HG03520 (cell line): ENCODE data around the gene VAV2.
"Not testable (repeated sequence)": the region's sequence is repeated elsewhere in the genome, so short reads cannot be mapped to it uniquely, and the experiment has no call there.

ENCODE experiments used
- ATAC-seq: cut with Tn5 transposase; IDR thresholded peaks from one replicate; pipeline ENCODE4 v1.9.1; 2021; ENCODE audit warnings: mild to moderate bottlenecking, moderate library complexity; ENCODE audit not compliant: unreplicated experiment

VAV2 gene

DNA sequence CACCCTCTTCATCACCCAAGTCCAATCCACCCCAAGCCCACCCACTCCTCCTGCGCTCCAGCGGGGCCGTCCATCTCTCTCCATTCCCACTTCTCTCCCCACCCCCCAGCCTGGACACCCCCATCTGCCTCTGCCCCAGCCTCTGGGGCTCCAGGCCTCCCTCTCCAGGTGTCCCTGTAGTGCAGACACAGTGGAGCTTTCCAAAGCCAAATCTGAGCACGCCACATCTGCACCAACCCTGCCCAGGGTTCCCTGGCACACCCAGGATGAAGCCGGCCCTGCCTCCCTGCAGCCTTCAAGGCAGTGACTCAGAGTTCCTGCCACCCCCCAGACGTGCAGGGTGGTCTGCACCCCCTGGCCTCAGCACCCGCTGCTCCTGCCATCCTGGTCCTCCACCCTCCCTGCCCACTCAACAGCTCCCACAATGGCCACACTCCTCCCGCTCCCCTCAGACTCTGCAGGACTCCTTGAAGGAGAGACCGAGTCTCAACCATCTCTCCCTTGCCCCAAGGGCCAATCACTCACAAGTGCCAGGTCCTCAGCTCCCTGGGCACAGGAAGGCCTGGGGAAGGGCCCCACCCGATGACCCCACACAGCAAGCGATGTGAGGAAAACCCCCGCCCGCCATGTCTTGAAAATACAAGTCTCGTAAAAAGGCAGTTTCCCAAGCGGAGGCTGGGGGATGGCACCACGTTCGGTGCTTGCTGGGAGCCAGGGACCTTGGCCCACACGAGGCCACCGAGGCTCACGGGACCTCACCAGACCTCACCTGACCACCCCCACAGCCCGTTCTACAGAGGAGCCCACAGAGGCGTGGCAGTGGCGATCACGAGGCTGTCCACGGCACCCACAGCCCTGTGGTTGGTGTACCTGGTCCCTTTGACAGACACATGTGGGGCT lies 22.2 kb downstream of the VAV2 start:
- ATAC-seq = no peak

DNA sequence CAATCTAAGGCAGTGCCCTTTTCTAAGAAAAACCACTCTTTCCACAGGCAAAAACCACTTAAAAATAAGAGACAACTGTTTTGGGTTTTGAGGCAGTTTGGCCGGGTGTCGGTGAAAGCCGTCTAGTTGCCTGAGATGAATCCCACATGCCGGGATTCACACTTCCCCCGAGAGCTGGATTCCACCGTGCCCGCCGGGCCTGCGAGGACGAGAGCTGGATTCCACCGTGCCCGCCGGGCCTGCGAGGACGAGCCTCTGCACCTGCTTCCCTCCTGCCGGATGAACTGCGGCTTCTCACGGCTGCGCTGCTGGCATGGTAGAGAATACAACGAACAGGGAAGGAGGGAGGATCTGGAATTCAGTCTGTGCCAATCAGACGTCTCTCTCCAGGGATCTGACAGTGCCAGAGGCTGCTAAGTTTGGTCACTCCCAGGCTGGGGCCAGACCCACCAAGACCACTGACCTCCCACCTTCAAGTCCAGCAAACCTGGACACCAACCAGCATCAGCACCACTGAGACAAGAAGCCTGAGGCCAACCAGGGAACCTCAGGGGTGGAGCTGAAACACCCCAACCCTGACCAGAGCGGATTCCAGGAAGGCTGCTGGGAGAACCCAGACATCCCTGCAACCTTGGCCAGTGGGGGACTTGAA lies 23.0 kb downstream of the VAV2 start:
- ATAC-seq = no peak

DNA sequence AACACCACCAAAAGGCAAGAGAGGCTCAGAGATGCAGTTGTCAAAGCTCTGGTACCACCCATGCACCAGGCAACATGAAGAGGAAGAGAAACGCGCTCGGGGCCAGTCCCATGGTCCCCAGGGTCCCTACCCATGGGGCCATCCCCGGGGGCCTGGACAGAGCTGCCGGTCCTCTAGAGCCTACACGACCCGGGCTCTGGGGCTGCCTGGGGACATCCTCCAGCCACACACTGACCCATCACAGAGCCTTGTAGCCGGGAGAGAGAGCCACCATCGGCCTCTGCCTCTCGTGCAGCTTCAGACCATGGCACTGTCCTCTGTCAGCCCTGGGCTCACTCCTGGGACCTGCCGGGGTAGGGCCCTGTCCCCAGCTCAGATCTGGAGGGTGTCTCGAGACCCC lies 23.7 kb downstream of the VAV2 start:
- no peak for ATAC-seq

DNA sequence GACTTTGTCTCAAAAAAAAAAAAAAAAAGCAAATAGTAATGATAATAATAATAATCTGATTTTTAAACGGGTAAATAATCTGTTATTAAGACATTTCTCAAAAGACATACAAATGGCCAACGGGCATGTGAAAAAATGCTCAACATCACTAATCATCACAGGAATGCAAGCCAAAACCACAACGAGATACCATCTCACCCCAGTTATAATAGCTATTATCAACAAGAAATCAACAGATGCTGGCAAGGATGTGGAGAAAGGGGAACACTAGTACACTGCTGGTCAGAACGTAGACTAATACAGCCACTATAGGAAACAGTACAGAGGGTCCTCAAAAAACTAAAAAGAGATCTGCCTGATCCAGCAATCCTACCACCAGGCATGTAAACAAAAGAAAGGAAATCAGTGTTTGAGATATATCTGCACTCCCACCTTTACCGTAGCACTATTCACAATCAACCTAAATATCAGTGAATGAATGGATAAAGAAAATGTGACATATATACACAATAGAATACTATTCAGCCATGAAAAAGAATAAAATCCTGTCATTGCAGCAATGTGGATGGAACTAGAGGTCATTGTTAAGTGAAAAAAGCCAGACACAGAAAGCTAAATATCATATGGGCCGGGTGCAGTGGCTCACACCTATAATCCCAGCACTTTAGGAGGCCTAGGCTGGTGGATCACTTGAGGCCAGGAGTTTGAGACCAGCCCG lies 24.9 kb downstream of the VAV2 start:
- no peak for ATAC-seq

DNA sequence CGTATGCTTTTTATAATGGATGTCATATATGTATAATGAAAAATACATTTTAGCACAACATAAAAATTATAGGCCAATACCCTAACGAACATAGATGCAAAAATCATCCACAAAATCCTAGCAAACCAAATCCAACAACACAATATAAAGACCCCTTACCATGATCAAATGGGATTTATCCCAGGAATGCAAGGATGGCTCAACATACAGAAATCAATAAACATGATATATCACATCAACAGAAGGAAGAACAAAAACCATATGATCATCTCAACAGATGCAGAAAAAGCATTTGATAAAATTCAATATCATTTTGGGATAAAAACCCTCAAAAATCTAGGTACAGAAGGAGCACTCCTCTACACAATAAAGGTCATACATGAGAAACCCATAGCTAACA lies 27.7 kb downstream of the VAV2 start:
- no peak for ATAC-seq

DNA sequence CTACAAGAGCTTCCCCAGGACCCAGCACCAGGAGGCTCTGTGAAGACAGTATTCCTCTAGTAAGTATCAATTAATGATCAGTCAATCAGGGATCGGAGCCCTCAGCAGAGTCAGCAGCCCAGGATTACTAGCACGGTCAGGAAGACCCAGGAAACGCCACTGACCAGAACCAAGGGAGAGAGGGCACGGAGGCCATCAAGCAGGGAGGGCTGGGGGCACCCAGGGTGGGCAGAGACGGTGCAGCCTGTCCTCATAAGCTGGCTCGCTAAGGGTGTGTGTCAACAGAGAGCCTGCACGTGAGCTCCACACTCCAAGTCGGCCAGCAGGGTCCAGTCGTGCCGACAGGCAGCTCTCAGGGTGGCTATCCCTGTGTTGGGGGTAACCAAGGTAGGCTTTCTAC lies 29.0 kb downstream of the VAV2 start:
- ATAC-seq = no peak

DNA sequence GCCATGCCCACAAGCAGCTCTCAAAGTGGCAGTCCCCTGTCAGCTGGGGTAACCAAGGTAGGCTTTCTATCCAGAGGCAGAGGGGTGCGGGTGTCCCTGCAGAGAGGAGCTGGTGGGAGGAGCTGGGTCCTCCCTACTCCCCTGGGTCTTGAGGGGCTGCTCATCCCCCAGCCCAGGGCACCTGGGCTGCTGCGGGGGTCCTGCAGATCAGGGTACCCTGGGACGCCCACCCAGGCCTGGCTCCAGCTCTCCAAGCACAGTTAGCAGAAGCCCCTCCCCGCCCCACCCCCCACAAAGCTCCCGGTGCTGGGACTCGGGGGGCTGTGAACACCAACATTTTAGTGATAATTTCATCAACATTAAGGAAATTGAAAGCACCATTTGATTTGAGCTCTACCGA lies 29.8 kb downstream of the VAV2 start:
- ATAC-seq = no peak

DNA sequence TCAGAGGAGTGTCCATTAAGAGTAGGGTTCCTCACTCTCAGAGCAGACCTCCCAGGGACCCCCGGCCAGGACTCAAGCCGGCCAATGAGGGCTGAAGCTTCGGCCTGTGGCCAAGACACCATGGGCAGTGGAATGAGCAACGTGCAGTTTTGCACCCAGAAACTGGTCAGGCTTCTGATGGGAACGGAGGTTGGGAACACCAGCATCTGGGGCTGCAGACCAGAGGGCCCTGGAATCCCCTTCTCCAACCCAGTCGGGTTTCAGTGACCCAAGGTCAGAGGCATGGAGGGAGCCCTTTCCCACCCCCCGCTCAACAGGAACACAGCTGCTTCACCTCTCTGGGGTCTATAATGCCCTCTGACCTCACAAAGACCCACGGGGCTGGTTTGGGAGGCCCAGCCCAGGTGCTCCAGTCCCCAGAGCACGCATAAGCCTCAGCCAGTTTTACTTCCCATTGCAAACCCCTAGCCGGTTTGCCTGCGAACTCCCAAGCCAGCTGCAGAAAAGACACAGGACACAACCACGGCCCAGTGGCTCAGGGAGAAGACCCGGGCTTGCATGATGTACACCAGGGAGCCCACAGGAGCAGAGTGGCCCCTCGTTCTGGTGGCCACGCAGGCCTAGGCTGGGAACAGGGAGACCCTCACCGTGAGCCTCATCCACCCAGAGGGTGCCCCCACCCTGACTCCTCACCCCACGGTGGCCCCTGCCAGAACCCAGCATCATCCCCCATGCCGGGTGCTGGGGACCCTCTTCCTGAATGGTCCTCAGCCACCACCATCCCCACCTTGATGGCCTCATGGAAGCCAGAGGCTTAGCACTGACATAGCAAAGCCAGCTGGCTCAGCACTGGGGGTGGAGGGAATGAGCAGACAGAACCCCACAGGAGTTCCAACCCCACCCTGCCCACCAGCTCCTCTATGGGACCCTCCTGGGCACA lies 30.6 kb downstream of the VAV2 start:
- no peak for ATAC-seq

DNA sequence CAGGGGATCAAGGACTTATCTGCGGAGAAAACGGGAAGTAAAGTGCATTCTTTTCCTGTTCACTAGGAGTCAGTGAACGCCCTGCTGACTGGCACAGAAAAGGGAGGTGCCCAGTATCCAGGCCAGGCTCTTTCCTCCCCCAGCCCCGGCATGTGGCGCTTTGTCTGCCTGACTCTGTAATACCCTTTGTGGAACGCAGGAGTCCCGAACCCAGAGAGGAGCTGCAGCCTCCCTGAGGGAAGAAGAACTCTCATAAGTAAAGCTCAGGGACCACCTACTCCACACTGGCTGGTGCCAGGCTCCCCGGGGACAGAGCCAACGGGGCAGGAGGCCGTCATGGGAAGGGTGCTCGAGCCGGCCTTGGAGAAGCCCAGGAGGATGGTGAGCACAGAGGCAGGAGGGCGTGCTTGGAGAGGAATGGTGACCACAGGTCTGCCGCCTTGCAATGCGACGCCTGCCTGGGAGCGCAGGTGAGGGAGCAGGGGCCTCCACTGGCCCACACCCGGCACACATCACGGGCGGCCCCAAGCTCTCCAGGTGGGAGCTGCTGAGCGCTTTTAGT lies 31.5 kb downstream of the VAV2 start:
- no peak for ATAC-seq

DNA sequence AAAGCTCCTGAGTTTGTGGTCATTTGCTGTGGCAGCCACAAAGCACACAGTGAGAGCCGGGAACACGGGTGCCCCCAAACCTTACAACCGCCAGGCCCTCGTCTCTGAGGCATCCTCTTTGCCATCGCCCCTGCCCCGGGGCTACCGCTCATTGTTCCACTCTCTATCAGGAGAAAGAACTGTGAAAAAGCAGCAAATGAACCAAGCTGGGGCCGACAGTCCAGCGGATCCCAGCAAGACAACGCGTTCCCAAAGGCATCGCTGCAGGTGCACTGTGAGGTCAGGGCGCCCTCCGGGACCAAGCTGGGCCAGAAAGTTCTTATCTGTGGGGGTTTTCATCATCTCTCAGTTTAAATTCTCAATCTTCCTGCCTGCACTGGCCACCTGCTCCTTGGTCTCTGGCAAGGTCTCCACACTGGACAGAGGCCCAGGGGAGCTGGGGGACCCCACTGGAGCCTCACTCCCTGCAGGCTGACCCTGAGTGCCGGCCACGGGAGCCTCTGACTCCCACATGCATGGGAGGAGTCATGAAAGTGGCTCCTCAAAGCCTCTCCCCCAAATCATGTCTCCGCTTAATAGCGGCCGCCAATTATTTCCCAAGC lies 32.1 kb downstream of the VAV2 start:
- ATAC-seq = no peak

DNA sequence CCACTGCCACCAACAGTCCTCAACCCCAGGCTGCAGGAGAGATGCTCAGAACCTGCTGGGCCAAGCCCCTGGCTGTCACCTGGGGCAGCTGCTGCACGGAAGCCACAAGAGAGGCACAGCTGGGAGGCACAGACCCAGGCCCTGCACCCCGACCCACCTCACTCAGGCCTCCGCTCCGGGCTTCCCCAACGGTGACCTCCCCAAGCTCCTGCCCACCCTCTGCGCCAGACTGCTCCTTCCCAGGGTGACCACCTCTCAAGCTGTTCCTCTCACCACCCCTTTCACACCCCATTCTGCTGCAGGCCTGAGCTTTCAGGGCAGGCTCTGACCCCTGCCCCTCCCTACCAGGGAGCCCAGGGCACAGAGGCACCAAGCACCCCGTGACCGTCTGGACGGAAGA lies 33.0 kb downstream of the VAV2 start:
- no peak for ATAC-seq

DNA sequence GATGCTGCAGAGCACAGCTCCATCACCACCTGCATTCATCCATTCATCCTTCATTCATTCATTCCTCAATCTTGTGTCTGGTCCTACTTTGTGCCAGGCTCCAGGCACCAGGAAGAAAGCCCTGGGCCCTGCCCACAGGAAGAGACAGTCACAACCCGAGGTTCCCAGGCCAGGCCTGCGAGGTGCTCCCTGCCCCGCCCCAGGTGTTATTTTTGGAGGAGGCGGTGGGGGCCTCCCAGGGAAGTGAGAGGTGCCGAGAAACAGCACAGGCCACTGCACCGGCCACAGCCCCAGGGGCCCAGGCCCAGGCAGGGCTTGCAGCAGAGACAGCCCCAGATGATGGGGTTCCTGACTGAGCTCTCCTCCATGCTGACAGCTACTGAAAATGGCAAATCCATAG lies 33.4 kb downstream of the VAV2 start:
- ATAC-seq = no peak

DNA sequence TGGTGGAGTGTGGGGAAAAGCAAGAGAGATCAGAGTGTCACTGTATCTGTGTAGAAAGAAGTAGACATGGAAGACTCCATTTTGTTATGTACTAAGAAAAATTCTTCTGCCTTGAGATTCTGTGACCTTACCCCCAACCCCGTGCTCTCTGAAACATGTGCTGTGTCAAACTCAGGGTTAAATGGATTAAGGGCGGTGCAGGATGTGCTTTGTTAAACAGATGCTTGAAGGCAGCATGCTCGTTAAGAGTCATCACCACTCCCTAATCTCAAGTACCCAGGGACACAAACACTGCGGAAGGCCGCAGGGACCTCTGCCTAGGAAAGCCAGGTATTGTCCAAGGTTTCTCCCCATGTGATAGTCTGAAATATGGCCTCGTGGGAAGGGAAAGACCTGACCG lies 34.4 kb downstream of the VAV2 start:
- not testable (repeated sequence) for ATAC-seq

DNA sequence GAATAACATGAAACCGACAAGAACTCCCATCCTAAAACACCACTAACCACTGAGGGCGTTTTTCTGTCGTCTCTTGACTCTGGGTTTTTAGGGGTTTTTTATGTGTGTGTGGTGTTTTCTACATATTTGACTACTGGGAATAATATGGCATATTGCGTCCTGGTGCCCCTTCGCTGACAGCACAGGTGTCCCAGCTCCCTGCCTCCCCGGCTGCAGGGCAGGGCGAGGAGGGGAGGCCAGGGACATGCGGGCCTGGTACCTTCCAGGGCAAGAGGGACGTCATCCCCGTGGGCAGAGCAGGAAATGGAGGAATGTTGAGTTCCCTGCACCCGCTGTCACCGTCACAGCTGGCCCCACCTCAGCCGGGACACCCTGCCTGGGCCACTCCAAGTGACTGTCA lies 34.8 kb downstream of the VAV2 start:
- ATAC-seq = no peak

DNA sequence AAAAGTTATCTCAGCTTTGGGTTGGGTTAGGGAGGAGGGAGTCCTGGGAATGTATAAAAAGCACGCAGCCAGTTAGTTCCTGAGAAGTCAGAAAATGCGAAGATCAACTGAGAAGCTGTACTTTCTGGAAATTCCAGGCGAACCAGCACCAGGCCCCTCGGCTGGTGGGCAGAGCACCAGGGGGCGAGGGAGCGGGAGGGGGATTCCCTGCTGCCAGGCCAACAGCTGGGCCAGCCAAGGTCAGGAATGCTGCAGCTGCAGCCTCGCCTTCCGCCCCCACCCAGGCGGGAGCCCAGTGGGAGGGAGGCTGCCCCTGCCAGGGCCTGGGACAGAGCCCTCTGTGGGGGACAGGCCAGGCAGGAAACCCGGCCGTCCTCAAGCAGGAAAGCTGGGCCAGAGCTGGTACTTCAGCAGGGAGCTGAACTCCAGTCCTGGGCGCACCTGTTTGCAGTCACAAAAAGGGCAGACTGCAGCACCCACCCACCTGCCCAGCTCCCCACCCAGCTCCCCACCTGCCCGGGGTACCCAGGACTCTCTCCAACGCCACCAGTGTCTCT lies 35.5 kb downstream of the VAV2 start:
- no peak for ATAC-seq

DNA sequence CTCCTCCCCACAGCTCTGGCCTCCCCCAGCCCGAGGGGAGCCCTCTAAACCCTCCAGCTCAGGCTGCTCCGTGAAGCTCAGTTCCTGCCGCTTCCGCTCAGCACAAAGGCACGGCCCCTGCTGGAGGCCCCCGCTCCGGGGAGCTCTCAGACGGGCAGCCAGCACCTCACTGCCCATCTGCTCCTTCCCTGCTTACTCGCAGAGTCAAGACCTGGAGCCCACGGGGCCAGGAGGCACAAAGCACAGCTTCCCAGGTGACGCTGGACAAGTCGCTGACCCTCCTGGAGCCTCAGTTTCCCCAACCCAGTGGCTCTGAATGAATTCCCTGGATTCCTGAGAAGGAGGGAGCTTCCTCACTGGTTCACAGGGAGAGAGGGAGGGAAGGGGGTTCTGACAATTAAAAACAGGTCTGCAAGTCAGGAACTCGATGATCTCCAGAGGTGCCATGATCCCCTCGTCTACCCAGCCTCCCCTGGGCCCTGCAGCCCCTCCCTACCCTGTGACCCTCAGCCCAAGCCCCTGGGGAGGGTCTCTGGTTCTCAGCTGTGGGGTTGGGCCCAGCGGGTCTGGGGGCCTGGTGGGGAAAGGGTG lies 36.2 kb downstream of the VAV2 start:
- no peak for ATAC-seq

DNA sequence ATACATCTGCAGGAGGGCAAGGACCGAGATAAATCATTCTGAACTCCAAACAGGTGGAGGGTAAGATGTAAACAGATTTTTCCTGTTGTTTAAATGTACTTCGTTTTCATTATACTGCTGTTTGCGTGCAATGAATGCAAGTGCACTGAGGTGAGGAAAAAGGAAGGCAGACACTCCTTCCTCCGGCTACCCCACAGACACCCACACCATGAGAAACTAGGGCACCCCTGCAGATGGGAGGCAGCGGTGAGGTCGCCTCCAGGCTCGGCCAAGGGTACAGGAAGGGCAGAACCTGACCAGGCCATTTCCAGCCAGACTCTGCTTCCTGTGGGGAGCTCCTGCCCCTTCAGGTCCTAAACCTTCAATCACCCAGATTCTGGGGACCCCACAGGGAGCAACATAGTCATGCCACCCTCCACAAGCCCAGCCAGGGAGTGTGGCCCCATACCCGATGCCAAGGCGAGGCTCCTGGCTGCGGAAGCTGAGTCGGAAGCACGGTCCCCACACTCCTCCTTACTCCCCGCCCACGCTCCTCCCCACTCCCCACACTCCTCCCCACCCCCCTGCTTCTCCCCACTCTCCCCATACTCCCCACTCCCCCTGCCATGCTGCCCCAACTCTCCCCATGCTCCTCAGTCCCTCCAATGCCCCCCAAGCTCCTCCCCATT lies 37.1 kb downstream of the VAV2 start:
- no peak for ATAC-seq

DNA sequence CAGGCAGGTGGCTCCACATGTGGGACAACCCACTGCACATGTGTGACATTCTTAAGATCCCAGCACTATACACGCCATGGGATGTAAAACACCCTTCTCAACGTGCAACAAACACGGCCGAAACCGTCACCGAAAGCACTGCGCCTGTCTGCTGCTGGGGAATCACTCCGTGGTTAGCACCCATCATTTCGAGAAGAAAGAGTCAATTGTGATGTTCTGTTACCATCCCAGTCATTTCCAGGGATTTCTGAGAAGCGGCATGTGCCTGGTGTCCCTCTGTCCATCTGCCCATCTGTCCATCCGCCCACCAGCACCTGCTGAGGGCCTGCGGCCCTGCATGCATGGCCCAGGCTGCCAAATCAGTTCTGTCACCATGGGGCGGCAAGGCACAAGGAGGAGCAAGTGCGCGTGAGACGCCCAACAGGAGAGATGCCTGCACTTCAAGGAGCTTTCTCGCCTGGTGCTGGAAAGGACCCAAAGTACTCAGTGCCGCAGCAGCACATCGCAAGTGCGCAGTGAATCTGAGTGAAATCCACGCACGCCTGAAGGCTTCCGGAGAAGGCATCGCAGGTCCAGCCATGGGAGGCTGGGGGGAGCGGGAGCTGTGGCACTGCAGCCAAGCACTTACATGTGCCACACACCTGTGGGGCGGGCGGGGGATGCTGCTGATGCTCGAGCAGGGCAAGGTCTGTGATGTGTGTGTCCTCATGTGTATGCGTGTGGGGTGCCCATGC lies 38.0 kb downstream of the VAV2 start:
- ATAC-seq = peak; percentile 32
